HCT116 (cell line): Measurements from ENCODE around the gene PDE8A. TPM values are rescaled to one million over a fixed set of nuclear protein-coding genes. Genes with fewer than 3 reads are reported as not detected.

Experiments used
- ATAC-seq: fragments of 200-7000 bp; cut with Tn5 transposase; 2 replicates; pipeline ENCODE4 v1.9.1; 2020; ENCODE audit warnings: mild to moderate bottlenecking, moderate library complexity
- BruUV-seq: library from RNA; stranded (reverse); fragments of 400-500 nt; replicated peaks from 2 replicates; lab custom pipeline; 2021; lab: Mats Ljungman, UMichigan
- CTCF ChIA-PET: fragments of 300-600 bp; sonication (Branson Sonifier 250); formaldehyde crosslinking; loops from one replicate; lab custom pipeline; 2021; ENCODE audit warnings: antibody characterized with exemption; lab: Charles Lee
- POLR2A ChIA-PET: fragments of 300-600, 350-600 bp; sonication (Branson Sonifier 250); formaldehyde crosslinking; loops from one replicate; lab custom pipeline; 2021; ENCODE audit warnings: antibody characterized with exemption; lab: Charles Lee
- RAD21 ChIA-PET, 2 experiments: fragments of 300-600 bp; sonication (Branson Sonifier 250); formaldehyde crosslinking; loops; one replicate each; lab custom pipeline; 2023; ENCODE audit warnings: low total read pairs in 2 of 2; ENCODE audit not compliant: uncharacterized antibody in 2 of 2, unreplicated experiment in 2 of 2, low non-redundant PET in 1 of 2; lab: Charles Lee
- DNase-seq: peaks from one replicate; pipeline ENCODE4 v3.0.0-alpha.2; 2010; ENCODE audit warnings: low read depth, low spot score
- H2AFZ ChIP-seq: fragments of 200-600 bp; shearing (Covaris generic), sonication (generic); 2 replicates; pipeline ENCODE4 v1.6.1; 2017; ENCODE audit warnings: low read depth, mixed run types, mixed read lengths, antibody characterized with exemption, low read length; ENCODE audit not compliant: poor library complexity, severe bottlenecking
- H3K27ac ChIP-seq: 2 replicates; pipeline ENCODE4 v1.5.1; 2012; ENCODE audit warnings: low read depth, low read length
- H3K27me3 ChIP-seq: fragments of 200-600 bp; sonication (generic); 2 replicates; pipeline ENCODE4 v1.6.1; 2016; ENCODE audit warnings: mixed run types, low read length, mixed read lengths; ENCODE audit not compliant: insufficient read depth
- H3K36me3 ChIP-seq, 2 experiments: fragments of 200-500 bp in 1 of 2; fragments of 200-600 bp in 1 of 2; sonication (Bioruptor generic) in 1 of 2; sonication (generic) in 1 of 2; 2 replicates each; pipeline versions ENCODE4 v1.5.1 to v1.6.1; 2014 to 2016; ENCODE audit warnings: low read length in 2 of 2, inconsistent platforms in 1 of 2, mixed read lengths in 1 of 2, mixed run types in 1 of 2; ENCODE audit not compliant: insufficient read depth in 2 of 2, control insufficient read depth in 1 of 2
- H3K4me1 ChIP-seq, 2 experiments: fragments of 200-600 bp in 1 of 2; sonication (generic) in 1 of 2; 2 replicates each; pipeline versions ENCODE4 v1.5.1 to v1.6.1; 2012 to 2017; ENCODE audit warnings: low read length in 2 of 2, inconsistent platforms in 1 of 2, mild to moderate bottlenecking in 1 of 2, mixed read lengths in 1 of 2, mixed run types in 1 of 2, moderate library complexity in 1 of 2; ENCODE audit not compliant: insufficient read depth in 2 of 2, control insufficient read depth in 1 of 2
- H3K4me2 ChIP-seq: fragments of 200-600 bp; sonication (generic); 2 replicates; pipeline ENCODE4 v1.6.1; 2017; ENCODE audit warnings: mixed run types, low read length, mixed read lengths
- H3K4me3 ChIP-seq, 2 experiments: fragments of 200-600 bp in 1 of 2; sonication (generic) in 1 of 2; replicated peaks in 1 of 2; 2 replicates each; pipeline ENCODE4 v1.5.1; 2011 to 2016; ENCODE audit warnings: low read length in 2 of 2, control low read depth in 1 of 2, low read depth in 1 of 2, mild to moderate bottlenecking in 1 of 2, mixed read lengths in 1 of 2, mixed run types in 1 of 2
- H3K79me2 ChIP-seq: fragments of 200-600 bp; sonication (generic); 2 replicates; pipeline ENCODE4 v1.6.1; 2017; ENCODE audit warnings: mild to moderate bottlenecking, mixed run types, low read length, moderate library complexity, mixed read lengths; ENCODE audit not compliant: insufficient read depth
- H3K9ac ChIP-seq: fragments of 200-600 bp; sonication (generic); 2 replicates; pipeline ENCODE4 v1.6.1; 2016; ENCODE audit warnings: low read length, mixed read lengths
- H3K9me2 ChIP-seq: fragments of 200-600 bp; sonication (generic), shearing (Covaris generic); 2 replicates; pipeline ENCODE4 v1.6.1; 2017; ENCODE audit warnings: mixed run types, mild to moderate bottlenecking, moderate library complexity; ENCODE audit not compliant: insufficient read depth
- H3K9me3 ChIP-seq, 2 experiments: fragments of 200-500 bp in 1 of 2; fragments of 200-600 bp in 1 of 2; sonication (Bioruptor generic) in 1 of 2; sonication (generic) in 1 of 2; 2 replicates each; pipeline ENCODE4 v1.6.1; 2014 to 2017; ENCODE audit warnings: low read length in 2 of 2, mixed read lengths in 2 of 2, inconsistent platforms in 1 of 2, low read depth in 1 of 2, mild to moderate bottlenecking in 1 of 2, mixed run types in 1 of 2, moderate library complexity in 1 of 2; ENCODE audit not compliant: control insufficient read depth in 1 of 2, insufficient read depth in 1 of 2
- H4K20me1 ChIP-seq: fragments of 200-600 bp; sonication (generic), shearing (Covaris generic); 2 replicates; pipeline ENCODE4 v1.6.1; 2017; ENCODE audit warnings: mixed run types, mild to moderate bottlenecking, moderate library complexity; ENCODE audit not compliant: insufficient read depth
- ATF3 ChIP-seq: IDR thresholded peaks from 2 replicates; pipeline ENCODE4 v1.6.1; 2012
- CEBPB ChIP-seq: IDR thresholded peaks from 2 replicates; pipeline ENCODE4 v1.6.1; 2012; ENCODE audit warnings: low read depth
- ELF1 ChIP-seq: IDR thresholded peaks from 2 replicates; pipeline ENCODE4 v1.6.1; 2012; ENCODE audit warnings: low read depth, borderline replicate concordance
- EZH2phosphoT487 ChIP-seq: fragments of 200-600 bp; IDR thresholded peaks from 2 replicates; pipeline ENCODE4 v1.6.1; 2018; ENCODE audit warnings: antibody characterized with exemption, borderline replicate concordance
- MAX ChIP-seq: IDR thresholded peaks from 2 replicates; pipeline ENCODE4 v1.6.1; 2012
- POLR2A ChIP-seq: IDR thresholded peaks from 2 replicates; pipeline ENCODE4 v1.7.0; 2011; ENCODE audit warnings: borderline replicate concordance; ENCODE audit not compliant: insufficient read depth, insufficient read length; ENCODE audit errors: extremely low read depth
- RAD21 ChIP-seq: IDR thresholded peaks from 2 replicates; pipeline ENCODE4 v1.6.1; 2012; ENCODE audit warnings: low read depth, mild to moderate bottlenecking
- SP1 ChIP-seq: IDR thresholded peaks from 2 replicates; pipeline ENCODE4 v1.6.1; 2012; ENCODE audit warnings: low read depth
- TCF7L2 ChIP-seq: IDR thresholded peaks from 2 replicates; pipeline ENCODE4 v1.7.0; 2011; ENCODE audit warnings: borderline replicate concordance, inconsistent platforms; ENCODE audit not compliant: insufficient read depth, insufficient read length; ENCODE audit errors: extremely low read depth
- ZBTB33 ChIP-seq: IDR thresholded peaks from 2 replicates; pipeline ENCODE4 v1.6.1; 2011; ENCODE audit warnings: mild to moderate bottlenecking, low read length, moderate library complexity; ENCODE audit not compliant: insufficient replicate concordance; ENCODE audit errors: extremely low read depth
- ZFX ChIP-seq: fragments of 450-650 bp; IDR thresholded peaks from 2 replicates; pipeline ENCODE4 v1.6.1; 2017
- ZNF274 ChIP-seq: fragments of 200-500 bp; sonication (Bioruptor generic); IDR thresholded peaks from 2 replicates; pipeline ENCODE4 v1.6.1; 2014; ENCODE audit warnings: mild to moderate bottlenecking, low read depth, low read length, inconsistent platforms
- intact Hi-C: fragments of 100-400 bp; cut with micrococcal nuclease; formaldehyde crosslinking; loops from 2 replicates; pipeline ENCODE4 v1.10.0; 2022
- total RNA-seq: library from RNA; stranded (reverse); gene quantifications from one replicate; pipeline ENCODE4 v1.2.1, GENCODE V29; 2021; ENCODE audit not compliant: unreplicated experiment
- TF ChIP-seq, protein P1 (sequence below), 3 experiments: fragments of 200-600 bp in 1 of 3; sonication (generic) in 1 of 3; IDR thresholded peaks in 2 of 3; conservative IDR thresholded peaks in 1 of 3; 2 replicates each; pipeline ENCODE4 v1.5.1; 2012 to 2017; ENCODE audit warnings: low read depth in 2 of 3, low read length in 2 of 3, antibody characterized with exemption in 1 of 3, borderline replicate concordance in 1 of 3, control low read depth in 1 of 3, mild to moderate bottlenecking in 1 of 3, mixed read lengths in 1 of 3, mixed run types in 1 of 3, moderate library complexity in 1 of 3; ENCODE audit not compliant: insufficient read depth in 1 of 3

Gene PDE8A
- total RNA-seq, 1 experiment from 2014 or later: 37.8 TPM

DNA sequence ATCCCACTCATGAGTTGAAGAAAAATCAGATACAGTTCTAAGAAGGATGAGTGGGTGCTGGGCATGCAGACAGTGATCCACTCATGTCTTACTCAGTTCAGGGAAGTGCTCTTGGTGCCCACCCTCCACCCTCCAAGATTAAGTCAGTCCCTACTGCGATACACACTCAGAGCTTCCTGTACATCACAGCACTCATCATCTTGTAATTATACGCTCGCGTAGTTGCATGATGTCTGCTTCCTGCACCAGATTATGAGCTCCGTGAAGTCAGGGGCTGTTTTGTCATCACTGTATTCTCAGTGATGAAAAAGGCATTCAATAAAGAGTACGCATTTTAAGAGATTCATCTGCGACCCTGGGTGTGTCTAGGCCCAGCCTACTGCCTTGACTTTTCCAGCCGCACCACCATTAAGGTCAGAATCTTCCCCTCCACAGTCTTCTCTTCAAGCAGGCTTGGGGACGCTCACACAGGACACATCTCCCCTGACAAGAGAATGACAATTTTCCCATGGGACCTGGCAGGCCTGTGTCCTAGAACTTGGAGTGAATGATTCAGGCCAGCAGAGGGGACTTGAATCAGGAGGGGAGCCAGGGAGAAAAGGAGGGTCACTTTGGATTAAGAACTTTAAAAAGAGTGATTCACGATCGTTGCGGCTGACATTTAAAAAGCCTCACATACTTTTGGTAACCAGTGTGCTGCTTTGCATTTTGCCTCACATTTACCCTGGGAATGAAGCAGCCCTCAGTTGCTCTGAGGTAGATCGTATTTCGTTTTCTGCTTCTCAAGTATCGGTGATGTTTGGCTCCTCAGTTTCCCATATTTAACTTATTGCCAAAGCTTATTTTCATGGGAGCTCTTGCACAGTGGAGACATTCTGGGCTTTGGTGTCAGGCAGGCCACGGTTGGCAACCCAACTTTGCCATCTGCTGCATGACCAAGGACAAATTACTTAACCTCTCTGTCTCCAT, 7.9 kb upstream of the PDE8A start:
- no peak for TF ChIP-seq MAX
- intact Hi-C loops: no loop called here
- Histone ChIP-seq H3K4me2 (no peak overlapping the region), H2AFZ (no peak overlapping the region), H3K4me3 (no peak overlapping the region), H3K4me1 (no peaks in the 10 kb centered on the region), H3K27me3 (no peaks in the 10 kb centered on the region), H3K27ac (no peak overlapping the region), H4K20me1 (no peaks in the 10 kb centered on the region), H3K79me2 (no peaks in the 10 kb centered on the region), H3K9me3 (no peaks in the 10 kb centered on the region), H3K9ac (no peak overlapping the region), H3K9me2 (no peaks in the 10 kb centered on the region), H3K36me3 (no peaks in the 10 kb centered on the region)
- RAD21 ChIA-PET: no interaction called here
- DNase-seq (no peak), ATAC-seq (no peak)
- POLR2A ChIA-PET: no interaction called here
- CTCF ChIA-PET: no interaction called here
- no TSS peak for BruUV-seq

- no peaks in the 10 kb centered on the region for H4K20me1 ChIP-seq
- RAD21 ChIA-PET: no interaction called here
- no peaks in the 10 kb centered on the region for H3K9me2 ChIP-seq
- POLR2A ChIA-PET: no interaction called here
- H3K4me3 ChIP-seq: no peak overlapping the region
- H3K9me3 ChIP-seq: no peaks in the 10 kb centered on the region
- H3K4me1 ChIP-seq: peaks cover 8 to 19% of the 10 kb centered on the region in 2 experiments; a peak in 3 of 4 replicates
- H3K9ac ChIP-seq: no peak overlapping the region
- intact Hi-C loops: no loop called here
- BruUV-seq: no TSS peak
- CTCF ChIA-PET: no interaction called here
- H3K79me2 ChIP-seq: no peaks in the 10 kb centered on the region
- no peaks in the 10 kb centered on the region for H3K36me3 ChIP-seq
- ATAC-seq: no peak
- H3K27me3 ChIP-seq: no peaks in the 10 kb centered on the region
- H2AFZ ChIP-seq: no peak overlapping the region
- no peak overlapping the region for H3K27ac ChIP-seq
- H3K4me2 ChIP-seq: no peak overlapping the region
- DNase-seq: no peak
- no peak for TF ChIP-seq POLR2A
- no peak for TF ChIP-seq MAX
- TF ChIP-seq, protein P1, sequence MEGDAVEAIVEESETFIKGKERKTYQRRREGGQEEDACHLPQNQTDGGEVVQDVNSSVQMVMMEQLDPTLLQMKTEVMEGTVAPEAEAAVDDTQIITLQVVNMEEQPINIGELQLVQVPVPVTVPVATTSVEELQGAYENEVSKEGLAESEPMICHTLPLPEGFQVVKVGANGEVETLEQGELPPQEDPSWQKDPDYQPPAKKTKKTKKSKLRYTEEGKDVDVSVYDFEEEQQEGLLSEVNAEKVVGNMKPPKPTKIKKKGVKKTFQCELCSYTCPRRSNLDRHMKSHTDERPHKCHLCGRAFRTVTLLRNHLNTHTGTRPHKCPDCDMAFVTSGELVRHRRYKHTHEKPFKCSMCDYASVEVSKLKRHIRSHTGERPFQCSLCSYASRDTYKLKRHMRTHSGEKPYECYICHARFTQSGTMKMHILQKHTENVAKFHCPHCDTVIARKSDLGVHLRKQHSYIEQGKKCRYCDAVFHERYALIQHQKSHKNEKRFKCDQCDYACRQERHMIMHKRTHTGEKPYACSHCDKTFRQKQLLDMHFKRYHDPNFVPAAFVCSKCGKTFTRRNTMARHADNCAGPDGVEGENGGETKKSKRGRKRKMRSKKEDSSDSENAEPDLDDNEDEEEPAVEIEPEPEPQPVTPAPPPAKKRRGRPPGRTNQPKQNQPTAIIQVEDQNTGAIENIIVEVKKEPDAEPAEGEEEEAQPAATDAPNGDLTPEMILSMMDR (IDR thresholded peaks at IDR 0.05 in 2 of 3, conservative IDR thresholded peaks at IDR 0.05 in 1 of 3; ENCODE audit: borderline replicate concordance in 1 of 3, insufficient read depth in 1 of 3, low read depth in 2 of 3, low read length in 2 of 3): no peak
- no peak for TF ChIP-seq SP1
- no peak for TF ChIP-seq EZH2phosphoT487
- no peak for TF ChIP-seq CEBPB
- no peak for TF ChIP-seq ZFX
- TF ChIP-seq RAD21: no peak
- TF ChIP-seq TCF7L2: no peak
- no peak for TF ChIP-seq ZNF274
- no peak for TF ChIP-seq ATF3
- no peak for TF ChIP-seq ZBTB33
- no peak for TF ChIP-seq ELF1
Measured at GRCh38 chr15:84975871-84976351, 5.7 kb upstream of the PDE8A start.
